ENCODE data around the gene CASTOR1.

The CASTOR1 gene

GRCh38 chr22:30244066-30244465, 45.2 kb downstream of the CASTOR1 start:
- DNase-seq: no peak

GRCh38 chr22:30243661-30244060, 45.6 kb downstream of the CASTOR1 start:
- DNase-seq: no peak

- no peak for DNase-seq
These were observed 47.5 kb downstream of the CASTOR1 start for GRCh38 chr22:30241576-30242371.

- DNase-seq: no peak
These were observed 48.5 kb downstream of the CASTOR1 start for GRCh38 chr22:30240541-30241417.

- no peak for DNase-seq
These were observed 49.6 kb downstream of the CASTOR1 start for GRCh38 chr22:30239488-30240405.

GRCh38 chr22:30238661-30239487, 50.4 kb downstream of the CASTOR1 start:
- DNase-seq: no peak

GRCh38 chr22:30238136-30238535, 51.2 kb downstream of the CASTOR1 start:
- DNase-seq: no peak

- DNase-seq: no peak
These were observed 52.4 kb downstream of the CASTOR1 start for GRCh38 chr22:30236875-30237274.

- no peak for DNase-seq
These were observed 53.6 kb downstream of the CASTOR1 start for GRCh38 chr22:30235687-30236170.

All from stimulated activated naive CD4-positive, alpha-beta T cell (primary cell).